GM18858 (cell line): ENCODE measurements around the gene PARD6G.
"Not testable (repeated sequence)": the region's sequence is repeated elsewhere in the genome, so short reads cannot be mapped to it uniquely, and the experiment has no call there.

Experiments
- ATAC-seq: cut with Tn5 transposase; IDR thresholded peaks from one replicate; pipeline ENCODE4 v1.9.1; 2021; ENCODE audit not compliant: unreplicated experiment

The PARD6G gene

DNA sequence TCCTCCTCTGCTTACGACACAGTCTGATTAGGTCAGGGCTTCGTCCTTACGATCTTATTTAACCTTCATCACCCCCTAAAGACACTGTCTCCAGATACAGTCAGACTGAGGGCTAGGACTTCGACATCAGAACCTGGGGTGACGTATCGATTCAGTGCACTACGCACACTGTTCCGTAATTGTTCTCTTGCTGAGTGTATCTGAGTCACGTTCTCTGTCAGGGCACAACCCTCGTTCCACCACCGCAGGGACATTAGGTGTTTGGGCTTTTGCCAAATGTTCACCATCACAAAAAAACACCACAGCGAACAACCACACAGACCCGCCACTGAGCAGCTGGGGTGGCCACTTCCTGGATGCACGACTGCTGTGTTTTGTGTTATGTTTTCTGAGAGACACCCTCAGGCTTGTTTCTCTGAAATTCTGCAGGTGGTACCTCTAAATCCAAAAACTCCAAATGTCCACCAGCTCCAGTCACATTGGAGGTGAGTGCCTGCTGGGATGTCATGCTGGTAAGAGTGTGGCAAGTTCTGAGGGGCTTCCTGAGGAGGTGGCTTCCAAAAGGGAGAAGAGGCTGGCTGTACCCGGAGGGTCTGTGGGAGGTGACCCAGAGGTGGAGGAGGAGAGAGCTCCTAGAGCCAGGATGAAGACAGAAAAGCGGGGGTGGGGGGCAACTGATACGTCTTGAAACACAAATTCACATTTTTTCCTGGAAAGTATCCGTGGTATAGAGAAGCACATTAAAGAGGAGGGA lies 71.7 kb downstream of the PARD6G start:
- ATAC-seq, result no peak

DNA sequence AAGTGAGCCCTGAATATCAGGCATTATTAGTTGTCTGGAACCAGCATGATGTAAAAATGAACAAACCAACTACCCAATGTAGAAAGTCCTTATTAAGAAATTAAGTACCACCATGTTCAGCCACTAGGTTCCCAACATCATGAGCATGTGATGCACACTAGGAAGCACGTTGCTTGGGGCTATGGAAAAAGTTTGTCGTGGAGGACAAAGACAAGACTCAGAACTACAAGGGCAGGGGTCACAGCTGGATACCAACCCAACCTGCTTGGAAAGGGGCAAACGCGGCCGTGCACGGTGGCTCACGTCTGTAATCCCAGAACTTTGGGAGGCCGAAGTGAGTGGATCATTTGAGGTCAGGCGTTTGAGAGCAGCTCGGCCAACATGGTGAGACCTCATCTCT lies 74.3 kb downstream of the PARD6G start:
- no peak for ATAC-seq

DNA sequence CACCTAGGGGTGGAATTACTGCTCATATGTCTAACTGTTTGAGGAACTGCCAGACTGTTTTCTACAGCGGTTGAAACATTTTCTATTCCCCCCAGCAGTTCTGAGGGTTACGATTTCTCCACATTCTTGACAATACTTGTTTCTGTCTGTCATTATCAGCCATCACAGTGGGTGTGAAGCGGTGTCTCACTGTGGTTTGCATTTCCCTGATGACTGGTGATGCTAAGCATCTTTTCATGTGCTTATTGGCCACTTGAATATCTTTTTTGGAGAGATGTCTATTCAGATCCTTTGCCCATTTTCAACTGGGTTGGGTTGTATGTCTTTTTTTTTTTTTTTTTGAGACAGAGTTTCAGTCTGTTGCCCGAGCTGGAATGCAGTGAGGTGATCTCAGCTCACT lies 75.3 kb downstream of the PARD6G start:
- ATAC-seq, result no peak

DNA sequence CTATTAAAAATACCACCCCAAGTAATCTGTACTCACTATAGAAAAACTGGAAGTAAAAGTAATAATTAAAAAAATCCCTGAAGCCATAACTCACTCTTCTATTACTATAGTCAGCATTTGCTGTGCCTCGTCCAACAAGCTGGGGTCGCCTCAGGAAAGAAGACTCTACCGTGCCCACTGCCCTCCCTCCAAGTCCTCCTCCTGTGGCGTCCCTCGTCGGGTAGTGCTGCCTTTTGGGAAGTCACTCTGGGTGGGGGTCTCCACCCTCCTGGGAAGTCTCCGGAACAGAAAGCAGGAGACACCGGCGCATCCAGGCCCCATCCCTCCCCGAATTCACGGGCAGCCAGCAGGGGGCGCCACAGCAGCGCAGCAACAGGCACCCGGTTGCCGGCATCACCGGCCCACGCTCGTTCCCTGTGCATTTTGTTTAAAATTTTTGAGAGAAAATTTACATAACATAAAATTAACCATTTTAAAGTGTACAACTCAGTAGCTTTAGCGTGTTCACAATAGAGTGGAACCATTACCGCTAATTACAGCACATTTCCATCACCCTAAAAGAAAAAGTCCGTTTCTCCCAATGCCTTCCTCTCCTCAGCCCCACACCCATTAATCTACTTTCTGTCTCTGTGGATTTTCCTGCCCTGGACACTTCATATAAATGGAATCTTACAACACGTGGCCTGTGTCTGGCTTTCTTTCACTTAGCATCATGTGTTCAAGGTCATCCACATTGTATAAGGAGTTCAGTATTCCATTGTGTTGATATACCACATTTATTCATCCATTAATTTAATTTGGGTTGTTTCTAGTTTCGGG lies 76.1 kb downstream of the PARD6G start:
- no peak for ATAC-seq

DNA sequence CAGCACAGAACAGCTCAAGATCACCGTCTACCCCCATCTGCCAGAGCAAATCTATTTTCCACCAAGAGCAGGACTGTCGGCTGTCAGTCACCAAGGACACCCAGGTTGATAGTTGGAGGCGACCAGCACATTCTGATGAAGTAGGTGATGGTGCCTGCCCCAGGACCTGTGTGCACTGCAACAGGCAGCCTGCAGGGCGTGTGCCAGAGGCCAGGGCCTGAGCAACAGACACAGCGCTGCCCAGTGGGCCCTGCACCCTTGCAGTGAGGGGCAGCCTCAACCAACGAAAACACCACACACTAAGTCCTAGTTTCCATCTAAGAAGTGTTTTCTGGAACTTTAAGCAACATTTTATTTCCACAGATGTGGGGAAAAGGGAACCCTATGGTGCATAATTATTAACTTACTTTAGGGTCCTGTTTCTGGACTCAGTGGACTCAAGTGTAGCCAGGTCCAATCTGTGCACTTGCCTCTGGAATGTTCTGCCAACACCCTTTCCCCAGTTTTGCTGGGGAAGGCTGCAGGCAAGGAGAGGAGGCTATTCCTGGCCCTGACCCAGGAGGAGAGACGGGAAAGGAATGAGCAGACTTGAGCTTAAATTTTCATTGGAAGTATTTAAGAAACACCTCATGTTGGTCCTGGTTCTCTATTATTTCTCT lies 76.8 kb downstream of the PARD6G start:
- no peak for ATAC-seq

DNA sequence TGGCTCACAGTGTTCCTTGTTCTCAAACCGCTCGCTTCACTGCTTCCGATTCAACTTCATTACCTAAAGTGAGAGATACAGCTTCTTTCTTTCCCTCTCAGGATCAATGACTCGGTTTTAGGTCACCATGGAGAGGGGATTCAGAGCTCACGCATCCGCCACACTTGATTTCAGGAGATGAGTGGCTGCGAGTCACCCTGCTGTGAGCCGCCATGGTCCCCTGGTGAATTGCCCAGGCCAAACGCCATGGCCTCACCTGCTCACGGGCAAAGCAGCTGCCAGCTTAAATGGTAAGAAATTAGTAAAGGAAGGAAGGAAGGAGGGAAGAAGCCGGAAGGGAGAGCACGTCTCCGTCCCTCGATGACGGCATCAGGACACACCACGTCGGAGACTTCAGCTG lies 77.7 kb downstream of the PARD6G start:
- ATAC-seq, result no peak

DNA sequence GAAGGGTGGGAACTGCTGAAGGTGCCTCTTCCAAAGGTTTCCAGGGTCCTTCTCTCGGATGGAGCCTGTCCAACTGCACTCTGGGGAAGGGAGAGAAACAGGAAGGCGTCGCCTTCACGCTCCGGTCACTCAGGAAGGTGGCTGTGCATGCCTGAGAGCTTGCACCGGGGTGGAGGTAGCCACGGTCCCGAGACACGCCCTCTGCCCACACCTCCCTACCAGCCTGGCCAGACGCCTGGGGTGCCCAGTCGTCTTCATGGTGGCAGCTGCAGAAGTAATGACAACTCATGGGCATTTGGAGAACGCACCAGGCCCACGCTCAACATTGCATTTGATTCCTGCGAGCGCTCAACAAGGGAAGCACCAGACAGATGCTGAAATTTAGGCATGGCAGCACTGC lies 78.3 kb downstream of the PARD6G start:
- ATAC-seq, result no peak

DNA sequence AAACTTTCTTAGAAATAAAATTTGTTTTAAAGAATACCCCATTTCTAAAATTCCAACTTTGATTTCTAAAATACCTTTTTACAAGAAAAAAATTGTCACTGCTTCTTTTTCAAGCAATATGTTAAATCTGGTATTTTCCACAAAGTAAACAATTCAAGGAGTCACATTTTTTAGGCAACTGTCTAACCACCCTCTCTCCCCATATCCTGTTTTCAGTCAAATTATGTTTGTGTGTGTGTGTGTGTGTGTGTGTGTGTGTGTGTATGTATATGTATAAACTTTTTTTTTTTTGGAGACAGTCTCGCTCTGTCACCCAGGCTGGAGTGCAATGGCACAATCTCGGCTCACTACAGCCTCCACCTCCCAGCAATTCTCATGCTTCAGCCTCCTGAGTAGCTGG lies 79.0 kb downstream of the PARD6G start:
- ATAC-seq, result no peak

DNA sequence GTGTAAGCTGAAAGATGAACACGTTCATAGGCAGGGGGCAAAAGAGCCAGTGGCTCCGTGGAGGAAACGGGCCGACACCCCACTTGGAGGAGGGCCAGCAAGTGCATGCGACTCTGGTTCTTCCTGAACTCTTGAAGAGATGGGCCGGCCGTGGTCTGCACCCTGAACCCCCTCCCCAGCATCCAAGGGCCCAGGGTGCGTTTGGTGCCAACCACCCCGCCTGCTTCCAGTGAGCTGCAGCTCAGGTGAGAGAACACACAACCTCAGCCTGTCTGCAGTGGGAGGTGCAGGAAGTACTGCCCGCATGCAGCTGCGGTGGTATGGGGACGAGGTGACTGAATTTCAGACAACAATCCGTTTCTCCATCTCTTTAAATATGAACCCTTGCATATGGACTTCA lies 79.4 kb downstream of the PARD6G start:
- ATAC-seq, result no peak

DNA sequence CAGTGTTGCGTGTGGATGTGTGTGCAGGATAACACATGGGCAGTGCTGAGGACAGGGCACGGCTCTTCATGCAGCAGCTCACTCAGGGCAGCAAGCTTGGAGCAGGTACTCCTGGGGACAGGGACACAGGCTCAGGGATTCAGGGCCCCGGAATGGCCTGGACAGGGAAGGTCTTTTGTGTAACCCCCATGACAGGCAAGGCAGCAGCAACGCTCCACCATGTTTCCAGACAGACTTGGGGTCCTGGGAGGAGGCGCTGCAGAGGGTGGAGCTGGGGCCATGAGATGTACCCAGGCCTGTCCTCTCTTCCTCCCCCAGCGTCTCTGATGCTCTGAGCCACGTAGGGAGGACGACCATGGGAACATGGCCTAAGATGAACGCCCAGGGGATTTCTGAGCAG lies 80.0 kb downstream of the PARD6G start:
- no peak for ATAC-seq

DNA sequence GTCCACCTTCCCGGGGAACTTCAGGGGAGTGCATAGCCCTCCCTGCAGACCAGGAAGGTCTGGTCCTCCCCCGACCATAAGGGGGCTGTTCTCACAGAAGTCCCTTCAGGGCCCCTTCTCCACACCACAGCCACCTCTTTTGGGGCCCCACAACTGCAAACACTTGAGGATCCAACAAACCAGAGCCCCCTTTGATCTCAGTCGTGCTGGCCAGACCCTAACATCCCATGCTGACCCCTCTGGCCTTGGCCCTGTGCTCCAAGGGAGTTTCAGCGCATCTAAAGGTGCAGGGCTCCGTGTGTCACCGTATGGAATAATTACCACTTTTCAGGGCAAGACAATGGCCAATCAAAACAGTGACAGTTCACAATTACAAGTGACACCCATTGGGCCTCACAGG lies 80.6 kb downstream of the PARD6G start:
- no peak for ATAC-seq

DNA sequence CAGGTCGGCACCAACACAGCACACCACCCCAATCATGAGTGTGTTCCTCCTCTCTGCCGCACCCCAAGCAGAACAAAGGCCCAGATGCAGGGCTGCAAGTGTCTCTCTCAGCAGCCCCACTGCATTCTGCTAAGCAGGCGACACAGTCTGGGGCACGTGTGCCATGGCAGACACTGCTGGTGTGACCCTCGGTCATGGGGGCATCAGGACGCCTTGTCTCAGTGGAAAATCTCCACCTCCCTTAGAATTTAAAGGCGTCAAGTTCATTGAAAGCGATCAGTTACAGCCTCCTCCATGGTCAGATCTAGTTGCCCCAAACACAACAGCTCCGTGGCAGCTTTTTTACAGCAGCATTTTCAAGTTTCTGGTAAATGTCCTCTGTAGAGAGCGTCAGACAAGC lies 81.1 kb downstream of the PARD6G start:
- ATAC-seq, result no peak

DNA sequence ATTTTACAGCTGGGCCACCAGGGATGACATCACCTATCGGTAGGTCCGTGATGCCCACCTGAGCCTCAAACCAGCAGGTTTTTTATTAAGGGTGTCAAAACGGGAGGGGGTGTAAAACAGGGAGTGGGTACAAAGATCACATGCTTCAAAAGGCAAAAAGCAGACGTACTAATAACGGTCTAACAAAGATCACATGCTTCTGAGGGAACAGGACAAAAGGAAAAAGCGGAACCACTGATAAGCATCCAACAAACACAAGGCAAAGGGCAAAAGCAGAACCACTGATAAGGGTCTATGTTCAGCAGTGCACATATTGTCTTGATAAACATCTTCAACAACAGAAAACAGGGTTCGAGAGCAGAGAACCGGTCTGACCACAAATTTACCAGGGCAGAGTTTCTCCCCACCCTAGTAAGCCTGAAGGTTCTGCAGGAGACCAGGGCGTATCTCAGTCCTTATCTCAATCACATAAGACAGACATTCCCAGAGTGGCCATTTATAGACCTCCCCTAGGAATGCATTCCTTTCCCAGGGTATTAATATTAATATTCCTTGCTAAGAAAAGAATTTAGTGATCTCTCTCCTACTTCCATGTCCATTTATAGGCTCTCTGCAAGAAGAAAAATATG lies 82.5 kb downstream of the PARD6G start:
- not testable (repeated sequence) for ATAC-seq

DNA sequence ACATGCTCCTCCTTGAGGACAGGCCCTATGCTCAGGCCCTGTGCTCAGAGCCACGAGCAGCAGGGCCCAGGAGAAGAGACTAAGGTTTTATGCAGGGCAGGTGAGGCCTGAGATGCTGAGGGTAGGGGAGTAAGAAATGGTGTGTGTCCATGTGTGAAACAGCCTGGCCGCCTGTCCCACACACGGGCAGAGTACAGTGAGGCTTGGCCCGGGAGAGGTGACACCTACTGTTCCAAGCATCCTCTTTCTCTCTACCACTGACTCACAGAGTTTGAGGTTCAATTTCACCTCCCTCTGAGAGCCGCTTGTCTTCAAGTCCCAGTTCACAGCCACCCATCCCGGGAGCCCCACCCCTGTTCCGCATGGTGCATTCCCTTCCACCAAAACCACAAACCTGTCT lies 84.1 kb downstream of the PARD6G start:
- ATAC-seq, result no peak

DNA sequence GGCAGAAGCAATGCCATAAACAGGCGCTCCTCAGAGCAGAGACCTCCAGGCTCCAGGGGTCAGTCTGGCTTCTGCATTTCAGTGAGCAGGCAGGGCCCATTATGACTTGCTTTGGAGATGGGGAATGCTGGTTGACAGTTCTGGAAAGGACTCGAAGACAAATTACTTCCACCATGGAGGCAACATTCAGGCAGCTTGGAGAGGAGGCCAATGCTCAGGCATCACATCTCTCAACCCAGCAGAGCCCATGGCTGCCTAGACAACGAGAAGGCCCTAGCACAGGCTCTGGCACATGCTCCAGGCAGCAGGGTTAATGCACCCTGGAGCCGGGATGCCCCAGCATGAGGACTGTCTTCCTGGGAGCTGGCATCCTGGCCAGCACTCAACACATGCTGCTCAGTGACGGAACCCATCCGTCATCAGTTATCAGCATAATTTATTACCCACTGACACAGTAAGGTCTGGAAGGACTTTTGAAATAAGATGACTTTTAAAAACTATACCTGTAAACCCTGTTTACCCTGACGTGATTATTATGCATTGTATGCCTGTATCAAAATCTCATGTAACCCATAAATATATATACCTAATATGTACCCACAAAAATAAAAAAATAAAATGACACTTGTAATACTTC lies 85.4 kb downstream of the PARD6G start:
- ATAC-seq, result no peak

DNA sequence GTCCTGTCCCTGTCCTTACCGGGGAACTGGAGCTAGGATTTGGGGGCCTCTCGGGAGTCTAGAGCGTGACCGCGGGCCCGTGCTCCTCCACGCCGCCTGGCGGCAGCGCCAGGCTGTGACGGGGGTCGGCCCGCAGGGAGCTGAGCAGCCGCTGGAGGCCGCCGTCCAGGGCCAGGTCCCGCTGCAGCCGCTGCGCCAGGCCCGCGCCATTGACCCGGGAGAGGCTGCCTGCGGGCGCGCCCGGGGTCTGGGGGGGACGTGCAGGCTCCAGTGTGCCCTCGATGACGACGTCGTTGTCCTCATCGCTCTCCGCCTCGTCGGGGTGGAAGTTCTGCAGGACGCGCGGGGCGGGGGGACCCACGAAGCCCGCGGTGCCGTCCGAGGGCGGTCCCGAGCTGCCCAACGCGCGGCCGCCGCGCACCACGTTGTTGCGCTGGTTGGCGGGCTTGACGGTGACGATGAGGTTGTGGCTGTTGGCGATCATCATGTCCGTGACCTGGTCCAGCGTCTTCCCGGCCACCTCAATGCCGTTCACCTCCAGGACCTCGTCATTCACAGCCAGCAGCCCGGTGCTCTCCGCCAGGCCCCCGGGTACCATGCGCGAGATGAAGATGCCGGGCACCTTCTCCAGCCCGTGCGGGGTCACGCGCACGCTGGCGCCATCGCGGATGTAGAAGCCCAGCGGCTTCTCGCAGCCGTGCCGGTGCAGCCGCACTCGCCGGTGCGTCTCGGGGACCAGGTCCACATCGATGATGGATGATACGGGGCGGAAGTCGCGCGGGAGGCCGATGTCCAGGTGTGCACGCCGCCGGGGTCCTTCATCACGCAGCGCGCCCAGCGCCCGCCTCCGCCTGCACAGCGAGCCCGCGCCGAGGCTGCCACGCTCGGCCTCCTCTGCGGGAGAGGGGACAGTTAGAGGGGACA lies 87.3 kb downstream of the PARD6G start:
- no peak for ATAC-seq

DNA sequence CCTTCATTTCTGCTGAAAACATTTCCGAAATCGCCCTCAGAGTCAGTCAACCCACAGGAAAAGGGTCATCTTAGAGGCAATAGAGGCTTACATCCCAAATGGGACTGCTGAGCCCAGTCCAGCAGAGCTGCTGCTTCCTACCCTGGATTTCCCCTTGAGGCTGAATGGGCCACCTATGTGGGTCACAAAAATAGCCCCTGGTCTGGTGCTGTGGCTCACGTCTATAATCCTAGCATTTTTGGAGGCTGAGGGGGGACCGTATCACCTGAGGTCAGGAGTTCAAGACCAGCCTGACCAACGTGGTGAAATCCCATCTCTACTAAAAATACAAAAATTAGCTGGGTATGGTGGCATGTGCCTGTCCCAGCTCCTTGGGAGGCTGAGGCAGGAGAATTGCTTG lies 88.9 kb downstream of the PARD6G start:
- ATAC-seq, result no peak

DNA sequence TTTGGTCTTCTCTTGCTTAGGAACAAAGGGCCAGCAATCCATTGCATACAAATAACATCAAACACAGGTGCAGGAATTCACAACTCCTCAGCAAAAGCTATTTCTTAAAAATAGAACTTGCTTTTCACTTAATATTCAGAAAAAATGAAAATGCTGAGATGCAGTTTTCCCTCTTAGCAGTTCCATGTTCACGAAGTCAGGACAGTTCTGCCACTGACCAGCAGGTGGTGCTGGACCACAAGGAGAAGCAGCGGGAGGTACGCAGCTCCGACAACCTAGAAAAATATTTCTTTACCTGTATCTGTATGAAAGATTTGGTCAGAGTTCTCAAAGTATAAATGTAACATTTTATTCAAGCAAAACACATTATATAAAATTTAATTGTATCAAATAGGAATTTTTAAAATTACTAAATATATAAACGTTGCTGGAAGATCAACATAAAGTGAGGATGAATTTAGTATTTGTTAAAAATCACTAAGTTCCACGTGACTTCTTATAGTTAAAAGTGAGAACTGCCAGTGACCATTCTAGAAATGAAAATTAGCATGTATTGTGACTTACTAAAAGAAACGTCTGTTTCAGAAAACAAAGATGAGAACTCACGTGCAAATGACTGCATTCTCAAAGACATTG lies 89.5 kb downstream of the PARD6G start:
- ATAC-seq, result no peak

DNA sequence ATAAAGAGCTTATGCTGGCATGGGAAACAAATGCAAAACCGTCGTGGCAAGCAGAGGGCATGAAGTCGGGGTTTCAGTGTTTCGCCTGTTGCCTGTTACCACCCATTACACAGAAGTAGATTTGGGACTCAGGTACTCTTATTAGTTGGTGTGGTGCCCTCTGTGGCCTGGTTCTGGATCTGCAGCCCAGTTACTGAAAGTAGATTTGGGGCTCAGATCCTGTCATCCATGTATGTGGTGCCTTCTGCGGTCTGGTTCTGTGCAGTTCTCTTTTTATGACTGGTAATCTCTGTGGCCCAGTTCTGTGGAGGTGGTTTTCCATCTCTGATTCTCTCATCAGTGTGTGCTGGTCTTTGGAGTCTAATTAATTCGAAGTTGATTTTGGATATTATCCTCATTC lies 93.0 kb downstream of the PARD6G start:
- no peak for ATAC-seq

DNA sequence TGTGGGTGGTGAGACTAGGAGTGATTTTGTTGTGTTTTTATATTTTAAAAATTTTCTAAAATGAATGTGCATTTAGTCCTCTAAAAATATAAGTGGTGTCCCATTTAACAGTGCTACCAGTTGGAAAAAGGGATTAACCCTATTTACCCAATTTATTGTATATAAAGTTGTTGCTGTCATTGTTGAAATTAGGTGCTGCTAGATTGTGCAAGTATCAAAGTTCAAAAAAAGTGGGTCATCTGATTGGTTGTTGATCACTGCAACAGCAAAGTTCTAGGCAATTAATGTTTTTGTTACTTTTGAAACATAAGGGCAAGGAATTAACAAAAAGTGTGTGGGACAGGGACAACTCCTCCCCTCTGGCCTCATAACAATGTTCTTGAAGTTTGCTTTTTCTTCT lies 97.6 kb downstream of the PARD6G start:
- ATAC-seq, result no peak
